ENCODE measurements around the gene HOXD3. TPM values are rescaled to one million over a fixed set of nuclear protein-coding genes. Genes with fewer than 3 reads are reported as not detected.

Gene HOXD3
- total and polyA plus RNA-seq, 10 donors = 1.2 to 15.3 (median 7.7) TPM

DNA sequence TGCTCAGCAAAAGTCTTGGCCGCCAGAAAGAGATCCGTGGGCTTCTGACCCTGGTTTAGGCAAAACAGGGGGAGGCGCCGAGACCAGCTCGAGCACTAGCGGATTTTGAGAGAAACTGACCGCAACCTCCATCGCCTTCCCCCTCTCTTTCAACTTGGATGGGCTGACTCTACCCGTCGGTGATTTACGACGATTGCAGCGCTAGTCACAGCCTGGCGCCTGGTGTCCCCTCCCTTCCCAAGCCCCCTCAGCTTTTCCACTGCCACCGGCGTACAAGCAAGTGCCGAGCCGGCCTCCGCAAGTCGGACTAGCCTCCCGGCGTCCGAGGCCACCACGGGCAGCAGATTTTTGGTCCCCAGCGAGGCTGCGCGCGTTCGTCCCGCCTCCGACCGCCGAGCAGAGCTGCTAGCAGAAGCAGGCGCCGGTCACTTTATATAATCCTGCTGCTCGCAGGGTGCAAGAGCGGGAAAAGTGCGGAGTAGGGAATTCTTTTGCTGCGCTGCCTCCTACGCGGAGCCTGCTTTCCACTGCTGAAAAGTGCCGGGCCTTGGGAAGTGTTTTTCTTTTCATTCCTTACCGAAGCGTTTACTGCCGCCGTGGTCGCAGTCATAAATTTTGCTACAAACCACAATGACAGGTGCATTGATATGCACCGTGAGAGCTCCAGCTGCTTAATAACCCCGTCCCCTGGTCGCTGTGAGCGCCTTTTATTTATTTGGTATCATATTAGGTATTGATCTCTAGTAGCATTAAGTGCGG is 7.7 kb downstream of the HOXD3 start:
- no peak for TF ChIP-seq POLR2A (IDR thresholded peaks at IDR 0.05)
- TF ChIP-seq POLR2AphosphoS5 (IDR thresholded peaks at IDR 0.05) = peak in 1 of 3 donors; percentile 14
- Histone ChIP-seq H3K36me3 (no peaks in the 10 kb centered on the region), H3K4me1 (peaks cover 0 to 19% (median 6%) of the 10 kb centered on the region in 6 donors), H3K4me3 (no peak overlapping the region), H3K27me3 (replicated peaks in 1 of 7) (peaks cover 14 to 100% (median 72%) of the 10 kb centered on the region in 7 donors), H3K27ac (no peak overlapping the region), H3K9me3 (peaks cover 0 to 4% (median 0%) of the 10 kb centered on the region in 8 donors)
- 16 to 33% (median 18%) methylated on average over 42 to 52 of the region's 52 CpGs for WGBS, 5 donors
- no peak for DNase-seq
- intact Hi-C loops (cut with DNase I; ENCODE audit: low total_unique reads) = no loop called here

DNA sequence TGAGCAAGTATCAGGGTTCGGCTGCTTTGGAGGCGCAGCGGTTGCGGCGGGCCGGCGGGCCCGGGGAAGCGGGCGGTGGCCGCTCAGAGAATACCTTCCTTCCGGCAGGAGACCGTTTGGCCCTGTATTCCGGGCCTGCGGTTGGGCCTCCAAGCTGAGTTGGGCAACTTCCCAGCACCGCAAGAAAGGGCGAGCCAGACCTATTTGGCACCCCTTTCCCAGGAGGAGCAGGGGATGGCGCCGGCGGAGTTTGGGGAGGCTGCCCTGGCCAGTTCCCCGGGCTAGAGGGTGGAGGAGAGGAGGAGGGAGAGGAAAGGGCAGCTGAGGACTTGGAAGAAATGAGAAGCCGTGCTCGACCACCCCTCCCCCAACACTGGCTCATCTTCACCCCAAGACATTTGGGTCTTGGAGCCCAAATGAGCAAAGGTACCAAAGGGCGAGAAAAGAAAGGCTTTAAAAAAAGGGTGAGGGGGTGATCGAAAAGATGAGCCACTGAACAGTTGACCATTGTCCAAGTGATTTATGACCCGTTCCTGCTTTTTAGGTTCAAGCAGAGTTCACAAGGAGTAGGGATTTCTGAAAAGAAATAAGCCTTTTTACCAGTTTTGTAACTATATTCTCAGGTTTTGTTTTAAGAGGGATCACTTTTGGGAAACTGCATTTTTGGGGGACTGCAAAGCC is 8.4 kb downstream of the HOXD3 start:
- DNase-seq = no peak
- WGBS, 5 donors = 13 to 37% (median 22%) methylated on average over 21 to 26 of the region's 26 CpGs
- H3K36me3 ChIP-seq = no peaks in the 10 kb centered on the region
- intact Hi-C loops (cut with DNase I; ENCODE audit: low total_unique reads) = no loop called here
- no peak overlapping the region for H3K27ac ChIP-seq
- peaks cover 0 to 12% (median 3%) of the 10 kb centered on the region in 6 donors for H3K4me1 ChIP-seq
- H3K4me3 ChIP-seq = no peak overlapping the region
- H3K27me3 ChIP-seq (replicated peaks in 1 of 7) = peaks cover 8 to 100% (median 65%) of the 10 kb centered on the region in 7 donors
- TF ChIP-seq POLR2A (IDR thresholded peaks at IDR 0.05) = no peak
- TF ChIP-seq, protein P1, sequence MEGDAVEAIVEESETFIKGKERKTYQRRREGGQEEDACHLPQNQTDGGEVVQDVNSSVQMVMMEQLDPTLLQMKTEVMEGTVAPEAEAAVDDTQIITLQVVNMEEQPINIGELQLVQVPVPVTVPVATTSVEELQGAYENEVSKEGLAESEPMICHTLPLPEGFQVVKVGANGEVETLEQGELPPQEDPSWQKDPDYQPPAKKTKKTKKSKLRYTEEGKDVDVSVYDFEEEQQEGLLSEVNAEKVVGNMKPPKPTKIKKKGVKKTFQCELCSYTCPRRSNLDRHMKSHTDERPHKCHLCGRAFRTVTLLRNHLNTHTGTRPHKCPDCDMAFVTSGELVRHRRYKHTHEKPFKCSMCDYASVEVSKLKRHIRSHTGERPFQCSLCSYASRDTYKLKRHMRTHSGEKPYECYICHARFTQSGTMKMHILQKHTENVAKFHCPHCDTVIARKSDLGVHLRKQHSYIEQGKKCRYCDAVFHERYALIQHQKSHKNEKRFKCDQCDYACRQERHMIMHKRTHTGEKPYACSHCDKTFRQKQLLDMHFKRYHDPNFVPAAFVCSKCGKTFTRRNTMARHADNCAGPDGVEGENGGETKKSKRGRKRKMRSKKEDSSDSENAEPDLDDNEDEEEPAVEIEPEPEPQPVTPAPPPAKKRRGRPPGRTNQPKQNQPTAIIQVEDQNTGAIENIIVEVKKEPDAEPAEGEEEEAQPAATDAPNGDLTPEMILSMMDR (IDR thresholded peaks at IDR 0.05 in 8 of 11, conservative IDR thresholded peaks at IDR 0.05 in 3 of 11) = no peak
- TF ChIP-seq POLR2AphosphoS5 (IDR thresholded peaks at IDR 0.05) = no peak
- peaks cover 0 to 4% (median 0%) of the 10 kb centered on the region in 8 donors for H3K9me3 ChIP-seq

- Histone ChIP-seq H3K27me3 (replicated peaks in 1 of 7) (peaks cover 5 to 100% (median 65%) of the 10 kb centered on the region in 7 donors), H3K4me3 (no peak overlapping the region), H3K9me3 (peaks cover 0 to 4% (median 0%) of the 10 kb centered on the region in 8 donors), H3K36me3 (no peaks in the 10 kb centered on the region), H3K4me1 (peaks cover 0 to 5% (median 2%) of the 10 kb centered on the region in 6 donors), H3K27ac (no peak overlapping the region)
- 18 to 32% (median 24%) methylated on average over 2 of the region's 2 CpGs for WGBS, 5 donors
- TF ChIP-seq POLR2AphosphoS5 (IDR thresholded peaks at IDR 0.05) (no peak), POLR2A (IDR thresholded peaks at IDR 0.05) (no peak)
- TF ChIP-seq, protein P1 (IDR thresholded peaks at IDR 0.05 in 8 of 11, conservative IDR thresholded peaks at IDR 0.05 in 3 of 11) = no peak
- intact Hi-C loops (cut with DNase I; ENCODE audit: low total_unique reads) = no loop called here
- DNase-seq = no peak
Measured at GRCh38 chr2:176166272-176166671, 9.2 kb downstream of the HOXD3 start.

DNA sequence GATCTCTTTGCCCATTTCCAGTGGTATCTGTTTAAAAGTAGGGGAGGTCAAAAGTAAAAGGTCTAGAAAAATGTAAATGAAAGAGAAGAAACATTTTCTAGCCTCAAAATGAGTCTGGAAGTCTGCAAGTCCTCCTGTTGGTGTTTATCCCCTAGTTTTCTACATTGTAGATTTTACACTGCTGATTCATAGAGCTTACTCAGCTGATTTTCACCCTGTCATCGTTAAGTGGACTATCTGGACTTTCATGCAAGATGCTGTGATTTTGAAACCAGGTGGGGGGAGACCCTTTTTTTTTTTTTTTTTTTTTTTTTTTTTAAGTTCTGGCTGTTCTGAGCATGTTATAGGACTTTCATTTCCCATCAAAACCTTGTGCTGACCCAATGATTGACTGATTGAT is 10.3 kb downstream of the HOXD3 start:
- H3K4me3 ChIP-seq = no peak overlapping the region
- WGBS, 5 donors = 41 to 72% (median 54%) methylated on average over 1 of the region's 1 CpG
- peaks cover 0 to 7% (median 0%) of the 10 kb centered on the region in 6 donors for H3K36me3 ChIP-seq
- H3K9me3 ChIP-seq = peaks cover 0 to 4% (median 0%) of the 10 kb centered on the region in 8 donors
- peaks cover 0 to 15% (median 5%) of the 10 kb centered on the region in 6 donors for H3K4me1 ChIP-seq
- peaks cover 6 to 100% (median 66%) of the 10 kb centered on the region in 7 donors for H3K27me3 ChIP-seq (replicated peaks in 1 of 7)
- TF ChIP-seq, protein P1 (IDR thresholded peaks at IDR 0.05 in 8 of 11, conservative IDR thresholded peaks at IDR 0.05 in 3 of 11) = no peak
- TF ChIP-seq POLR2A (IDR thresholded peaks at IDR 0.05) (no peak), POLR2AphosphoS5 (IDR thresholded peaks at IDR 0.05) (no peak)
- H3K27ac ChIP-seq = no peak overlapping the region
- no peak for DNase-seq
- intact Hi-C loops (cut with DNase I; ENCODE audit: low total_unique reads) = no loop called here

All from spleen (tissue), 11 donors.